ENCODE data around the gene ZNF428. TPM values are rescaled to one million over a fixed set of nuclear protein-coding genes. Genes with fewer than 3 reads are reported as not detected.
"Not testable (repeated sequence)": the region's sequence is repeated elsewhere in the genome, so short reads cannot be mapped to it uniquely, and the experiment has no call there.

ZNF428 gene
- total RNA-seq, 1 donor from 2014 or later: 18.5 TPM

GRCh38 chr19:43591904-43592772, 27.3 kb downstream of the ZNF428 start:
- H3K36me3 Mint-ChIP-seq: peaks cover 12% of the 10 kb centered on the region
- no peaks in the 10 kb centered on the region for H3K4me1 ChIP-seq
- H4K20me1 ChIP-seq (ENCODE audit: low read depth): peaks cover 21% of the 10 kb centered on the region
- H3K4me2 ChIP-seq: no peak overlapping the region
- peaks cover 14% of the 10 kb centered on the region for H3K4me1 Mint-ChIP-seq
- no peaks in the 10 kb centered on the region for H3K9me3 Mint-ChIP-seq
- no peak overlapping the region for H3K4me3 ChIP-seq
- TF ChIP-seq EZH2phosphoT487 (IDR thresholded peaks at IDR 0.05) (no peak), EZH2 (IDR thresholded peaks at IDR 0.05) (no peak), CTCF (IDR thresholded peaks at IDR 0.05) (no peak)
- no peaks in the 10 kb centered on the region for H3K36me3 ChIP-seq
- no peak overlapping the region for H3K4me3 Mint-ChIP-seq
- H3K27ac ChIP-seq: no peak overlapping the region
- H2AFZ ChIP-seq (replicated peaks): no peak overlapping the region
- DNase-seq (ENCODE audit: low spot score): no peak
- no peak overlapping the region for H3K9ac ChIP-seq
- H3K27me3 ChIP-seq: no peaks in the 10 kb centered on the region
- no peak overlapping the region for H3K27ac Mint-ChIP-seq
- peaks cover 29% of the 10 kb centered on the region for H3K79me2 ChIP-seq (ENCODE audit: low read depth)
- H3K27me3 Mint-ChIP-seq (ENCODE audit: insufficient read depth, low read depth): peaks cover 14% of the 10 kb centered on the region
- H3K9me3 ChIP-seq (ENCODE audit: low read depth): no peaks in the 10 kb centered on the region
- H3F3A ChIP-seq (ENCODE audit: low read depth): peaks cover 10% of the 10 kb centered on the region

- Histone ChIP-seq H3K9me3 (ENCODE audit: low read depth) (no peaks in the 10 kb centered on the region), H3K27ac (no peak overlapping the region), H3F3A (ENCODE audit: low read depth) (peaks cover 3% of the 10 kb centered on the region), H3K36me3 (no peaks in the 10 kb centered on the region), H4K20me1 (ENCODE audit: low read depth) (peaks cover 21% of the 10 kb centered on the region), H2AFZ (replicated peaks) (no peak overlapping the region), H3K4me2 (no peak overlapping the region), H3K4me1 (no peaks in the 10 kb centered on the region), H3K79me2 (ENCODE audit: low read depth) (peaks cover 15% of the 10 kb centered on the region), H3K4me3 (no peak overlapping the region), H3K9ac (no peak overlapping the region), H3K27me3 (no peaks in the 10 kb centered on the region)
- Mint-ChIP-seq H3K4me3 (no peak overlapping the region), H3K27ac (no peak overlapping the region), H3K4me1 (peaks cover 8% of the 10 kb centered on the region), H3K27me3 (ENCODE audit: insufficient read depth, low read depth) (peaks cover 10% of the 10 kb centered on the region), H3K9me3 (no peaks in the 10 kb centered on the region), H3K36me3 (peaks cover 25% of the 10 kb centered on the region)
- TF ChIP-seq EZH2phosphoT487 (IDR thresholded peaks at IDR 0.05) (no peak), CTCF (IDR thresholded peaks at IDR 0.05) (no peak), EZH2 (IDR thresholded peaks at IDR 0.05) (no peak)
- DNase-seq (ENCODE audit: low spot score): no peak
Observed at GRCh38 chr19:43589678-43590077, 29.8 kb downstream of the ZNF428 start.

GRCh38 chr19:43589277-43589676, 30.2 kb downstream of the ZNF428 start:
- no peak overlapping the region for H3K4me2 ChIP-seq
- Mint-ChIP-seq H3K27me3 (ENCODE audit: insufficient read depth, low read depth) (peaks cover 11% of the 10 kb centered on the region), H3K4me1 (peaks cover 8% of the 10 kb centered on the region), H3K9me3 (no peaks in the 10 kb centered on the region), H3K27ac (no peak overlapping the region), H3K36me3 (peaks cover 25% of the 10 kb centered on the region), H3K4me3 (no peak overlapping the region)
- no peak overlapping the region for H3K9ac ChIP-seq
- no peaks in the 10 kb centered on the region for H3K9me3 ChIP-seq (ENCODE audit: low read depth)
- no peak overlapping the region for H2AFZ ChIP-seq (replicated peaks)
- H4K20me1 ChIP-seq (ENCODE audit: low read depth): peaks cover 17% of the 10 kb centered on the region
- H3F3A ChIP-seq (ENCODE audit: low read depth): peaks cover 7% of the 10 kb centered on the region
- H3K27ac ChIP-seq: no peak overlapping the region
- no peak for DNase-seq (ENCODE audit: low spot score)
- no peaks in the 10 kb centered on the region for H3K27me3 ChIP-seq
- no peaks in the 10 kb centered on the region for H3K36me3 ChIP-seq
- H3K79me2 ChIP-seq (ENCODE audit: low read depth): peaks cover 11% of the 10 kb centered on the region
- H3K4me1 ChIP-seq: no peaks in the 10 kb centered on the region
- no peak overlapping the region for H3K4me3 ChIP-seq
- TF ChIP-seq CTCF (IDR thresholded peaks at IDR 0.05) (no peak), EZH2 (IDR thresholded peaks at IDR 0.05) (no peak), EZH2phosphoT487 (IDR thresholded peaks at IDR 0.05) (no peak)

GRCh38 chr19:43587029-43587428, 32.4 kb downstream of the ZNF428 start:
- not testable (repeated sequence) for H3K9me3 Mint-ChIP-seq; DNase-seq (ENCODE audit: low spot score); H3K4me3 ChIP-seq; H3K27me3 Mint-ChIP-seq (ENCODE audit: insufficient read depth, low read depth); H4K20me1 ChIP-seq (ENCODE audit: low read depth); H3K27ac Mint-ChIP-seq; H3K79me2 ChIP-seq (ENCODE audit: low read depth); H3K4me2 ChIP-seq; H2AFZ ChIP-seq (replicated peaks); H3K27ac ChIP-seq; H3K4me1 ChIP-seq; H3K4me3 Mint-ChIP-seq; H3K27me3 ChIP-seq; H3K36me3 ChIP-seq; H3K9ac ChIP-seq; H3K9me3 ChIP-seq (ENCODE audit: low read depth); H3K4me1 Mint-ChIP-seq
- peaks cover 11% of the 10 kb centered on the region for H3F3A ChIP-seq (ENCODE audit: low read depth)
- peaks cover 16% of the 10 kb centered on the region for H3K36me3 Mint-ChIP-seq

Measured in neural progenitor cell (in vitro differentiated cells).